ENCODE data around the gene POLR3E. TPM values are rescaled to one million over a fixed set of nuclear protein-coding genes. Genes with fewer than 3 reads are reported as not detected.

POLR3E gene
- 31.5 TPM for total RNA-seq (ENCODE audit: unreplicated experiment)
- long read RNA-seq, transcript POLR3E-201 (21 exons, 3,697 nt), result major isoform, 6 of 14 reads
- long read RNA-seq, partial matches to known transcripts, result 3 of 14 reads
- long read RNA-seq, other reads (novel, unspliced or antisense), result 2 of 14 reads

DNA sequence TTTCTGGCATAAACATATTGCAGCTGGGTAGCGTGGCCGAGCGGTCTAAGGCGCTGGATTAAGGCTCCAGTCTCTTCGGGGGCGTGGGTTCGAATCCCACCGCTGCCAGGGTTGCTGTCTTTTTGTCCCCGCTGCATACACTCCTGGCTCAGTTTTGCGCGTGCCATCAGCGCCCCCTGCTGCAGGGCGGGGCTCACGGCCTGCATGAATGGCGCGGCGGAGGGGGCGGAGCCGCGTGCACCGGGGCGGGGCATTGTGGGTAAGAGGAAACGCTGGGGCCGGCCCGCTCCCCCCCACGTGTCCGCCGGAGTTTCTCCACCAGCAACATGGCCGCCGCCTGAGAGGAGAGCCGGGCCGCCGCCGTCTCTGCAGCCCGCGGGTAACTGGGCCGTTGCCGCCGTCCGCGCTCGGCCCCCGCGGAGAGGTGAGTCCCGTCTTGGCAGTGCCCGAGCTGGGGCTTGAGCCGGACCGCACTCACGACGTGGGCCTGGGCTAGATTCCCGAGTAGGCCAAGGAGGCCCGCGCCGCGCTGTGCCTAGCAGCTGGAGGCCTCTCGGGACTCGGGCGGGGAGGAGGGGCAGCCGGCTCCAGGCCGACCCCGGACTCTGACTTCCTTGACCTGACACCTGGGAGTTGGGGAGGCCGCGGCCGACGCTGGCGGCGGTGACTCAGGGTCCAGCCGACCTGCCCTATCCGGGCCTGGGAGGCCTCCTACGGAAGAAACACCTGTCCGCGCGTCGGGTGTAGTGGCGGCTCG lies at the start of gene POLR3E:
POLR3E (plus strand) TSS at position 296 of the 757 bp plus-strand sequence. CDS start 5,560 bp downstream, outside the sequence.
- TF ChIP-seq CTCF (IDR thresholded peaks at IDR 0.05; ENCODE audit: partially characterized antibody, unreplicated experiment), result peak; percentile 86
- Mint-ChIP-seq H3K4me1 (ENCODE audit: low read depth, unreplicated experiment) (peaks cover 19% of the 10 kb centered on the region), H3K27me3 (ENCODE audit: unreplicated experiment) (peaks cover 20% of the 10 kb centered on the region), H3K9me3 (ENCODE audit: unreplicated experiment) (peaks cover 19% of the 10 kb centered on the region), H3K4me3 (ENCODE audit: unreplicated experiment) (peak within 1 kb of the TSS; percentile 95), H3K36me3 (ENCODE audit: unreplicated experiment) (peaks cover 5% of the 10 kb centered on the region), H3K27ac (ENCODE audit: unreplicated experiment) (peak within 1 kb of the TSS; percentile 93)
- peak; percentile 99 for DNase-seq

DNA sequence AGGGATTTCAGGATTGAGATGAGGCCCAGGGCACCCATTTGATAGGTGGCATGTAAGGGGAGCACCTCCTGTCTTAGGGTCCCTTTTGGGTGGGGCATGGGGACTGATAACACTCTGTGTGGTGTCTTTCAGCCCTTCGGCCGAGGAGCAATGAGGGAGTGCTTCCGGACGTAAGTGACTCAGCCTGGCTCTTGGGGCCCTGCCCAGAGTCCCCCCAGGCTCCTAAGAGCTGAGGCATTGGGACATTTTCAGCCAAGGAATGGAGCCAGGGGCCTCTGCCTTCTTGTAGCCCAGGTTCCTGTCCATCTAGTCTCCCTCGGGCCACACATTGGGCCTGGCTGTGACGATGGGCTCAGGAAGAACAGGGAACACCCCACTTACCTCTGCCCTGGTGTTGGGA lies 46.7 kb upstream of the POLR3E start:
- TF ChIP-seq CTCF (IDR thresholded peaks at IDR 0.05; ENCODE audit: partially characterized antibody, unreplicated experiment), result no peak
- DNase-seq, result no peak
- Mint-ChIP-seq H3K4me3 (ENCODE audit: unreplicated experiment) (no peak overlapping the region), H3K4me1 (ENCODE audit: low read depth, unreplicated experiment) (no peaks in the 10 kb centered on the region), H3K27me3 (ENCODE audit: unreplicated experiment) (no peaks in the 10 kb centered on the region), H3K27ac (ENCODE audit: unreplicated experiment) (no peak overlapping the region), H3K9me3 (ENCODE audit: unreplicated experiment) (no peaks in the 10 kb centered on the region), H3K36me3 (ENCODE audit: unreplicated experiment) (peaks cover 8% of the 10 kb centered on the region)

DNA sequence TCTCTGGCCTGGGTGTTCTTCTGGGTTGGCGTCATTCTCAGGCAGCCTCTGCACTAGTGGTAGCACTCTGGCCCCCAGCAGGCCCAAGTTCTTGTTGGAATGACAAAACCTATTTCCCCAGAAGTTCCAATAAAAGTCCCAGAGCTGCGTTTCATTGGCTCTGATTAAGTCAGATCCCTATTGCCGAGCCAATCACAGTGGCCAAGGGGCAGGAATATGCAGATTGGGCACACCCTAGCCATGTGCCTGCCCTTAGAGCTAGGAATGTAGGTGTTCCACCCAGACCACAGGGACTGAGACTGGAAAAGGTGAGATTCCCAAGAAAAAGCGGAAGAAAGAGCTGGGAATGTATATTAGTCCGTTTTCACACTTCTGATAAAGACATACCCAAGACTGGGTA lies 44.9 kb upstream of the POLR3E start:
- Mint-ChIP-seq H3K4me3 (ENCODE audit: unreplicated experiment) (no peak overlapping the region), H3K9me3 (ENCODE audit: unreplicated experiment) (no peaks in the 10 kb centered on the region), H3K27ac (ENCODE audit: unreplicated experiment) (no peak overlapping the region), H3K27me3 (ENCODE audit: unreplicated experiment) (no peaks in the 10 kb centered on the region), H3K36me3 (ENCODE audit: unreplicated experiment) (peaks cover 8% of the 10 kb centered on the region), H3K4me1 (ENCODE audit: low read depth, unreplicated experiment) (no peaks in the 10 kb centered on the region)
- TF ChIP-seq CTCF (IDR thresholded peaks at IDR 0.05; ENCODE audit: partially characterized antibody, unreplicated experiment), result no peak
- DNase-seq, result no peak

- Mint-ChIP-seq H3K4me3 (ENCODE audit: unreplicated experiment) (no peak overlapping the region), H3K36me3 (ENCODE audit: unreplicated experiment) (peaks cover 9% of the 10 kb centered on the region), H3K9me3 (ENCODE audit: unreplicated experiment) (no peaks in the 10 kb centered on the region), H3K27me3 (ENCODE audit: unreplicated experiment) (no peaks in the 10 kb centered on the region), H3K27ac (ENCODE audit: unreplicated experiment) (no peak overlapping the region), H3K4me1 (ENCODE audit: low read depth, unreplicated experiment) (no peaks in the 10 kb centered on the region)
- DNase-seq, result no peak
- TF ChIP-seq CTCF (IDR thresholded peaks at IDR 0.05; ENCODE audit: partially characterized antibody, unreplicated experiment), result no peak
Measured at GRCh38 chr16:22253272-22253671, 43.9 kb upstream of the POLR3E start.

GRCh38 chr16:22255335-22255734 lies 41.9 kb upstream of the POLR3E start:
- no peak for TF ChIP-seq CTCF (IDR thresholded peaks at IDR 0.05; ENCODE audit: partially characterized antibody, unreplicated experiment)

More at GRCh38 chr16:22255335-22255734, 41.9 kb upstream of the POLR3E start:
- no peak for DNase-seq
- Mint-ChIP-seq H3K9me3 (ENCODE audit: unreplicated experiment) (no peaks in the 10 kb centered on the region), H3K4me1 (ENCODE audit: low read depth, unreplicated experiment) (no peaks in the 10 kb centered on the region), H3K4me3 (ENCODE audit: unreplicated experiment) (no peak overlapping the region), H3K36me3 (ENCODE audit: unreplicated experiment) (peaks cover 21% of the 10 kb centered on the region), H3K27ac (ENCODE audit: unreplicated experiment) (no peak overlapping the region), H3K27me3 (ENCODE audit: unreplicated experiment) (no peaks in the 10 kb centered on the region)
